ENCODE measurements around the gene CLCN6. TPM values are rescaled to one million over a fixed set of nuclear protein-coding genes. Genes with fewer than 3 reads are reported as not detected.

CLCN6 gene
- total RNA-seq, 1 donor from 2014 or later = 42.9 TPM

DNA sequence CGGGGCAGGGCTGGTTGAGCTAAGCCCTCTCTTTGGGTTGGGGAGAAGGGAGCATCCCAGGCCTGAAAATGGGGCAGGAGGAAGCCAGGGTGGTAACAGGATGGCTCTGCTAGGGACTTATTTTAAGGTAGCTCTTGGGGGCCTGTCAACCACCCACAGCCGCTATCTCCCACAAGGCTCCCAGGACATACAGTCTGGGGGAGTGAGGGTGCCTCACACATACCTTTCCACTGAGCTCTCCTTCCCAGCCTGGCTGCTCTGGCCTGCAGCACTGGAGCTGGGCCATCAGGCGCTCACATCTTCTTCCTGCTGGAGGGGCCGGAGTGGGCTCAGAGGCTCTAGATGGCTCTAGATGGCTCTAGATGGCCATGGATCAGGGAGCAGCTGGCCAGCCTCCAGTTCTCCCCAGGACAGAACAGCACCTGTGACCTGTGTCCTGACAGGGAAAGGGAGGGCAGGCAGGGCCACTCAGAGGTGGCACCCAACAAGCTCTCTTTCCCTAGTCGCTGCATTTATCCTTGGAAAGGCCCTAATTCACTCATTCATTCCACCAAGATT lies 63.7 kb downstream of the CLCN6 start:
- H3K4me3 Mint-ChIP-seq (ENCODE audit: unreplicated experiment) = no peak overlapping the region
- no peak overlapping the region for H3K27ac Mint-ChIP-seq (ENCODE audit: unreplicated experiment)
- no peak for DNase-seq (ENCODE audit: low spot score)
- TF ChIP-seq CTCF (IDR thresholded peaks at IDR 0.05; ENCODE audit: unreplicated experiment) = no peak
- H3K36me3 Mint-ChIP-seq (ENCODE audit: low read depth, unreplicated experiment) = no peaks in the 10 kb centered on the region
- H3K27me3 Mint-ChIP-seq (ENCODE audit: unreplicated experiment) = peaks cover 5% of the 10 kb centered on the region
- no peaks in the 10 kb centered on the region for H3K9me3 Mint-ChIP-seq (ENCODE audit: unreplicated experiment)
- no peaks in the 10 kb centered on the region for H3K4me1 Mint-ChIP-seq (ENCODE audit: unreplicated experiment)

GRCh38 chr1:11872545-11872944 lies 66.6 kb downstream of the CLCN6 start:
- H3K4me1 Mint-ChIP-seq (ENCODE audit: unreplicated experiment) = no peaks in the 10 kb centered on the region
- no peak overlapping the region for H3K27ac Mint-ChIP-seq (ENCODE audit: unreplicated experiment)
- DNase-seq (ENCODE audit: low spot score) = no peak
- no peaks in the 10 kb centered on the region for H3K36me3 Mint-ChIP-seq (ENCODE audit: low read depth, unreplicated experiment)
- H3K9me3 Mint-ChIP-seq (ENCODE audit: unreplicated experiment) = no peaks in the 10 kb centered on the region
- H3K4me3 Mint-ChIP-seq (ENCODE audit: unreplicated experiment) = no peak overlapping the region
- TF ChIP-seq CTCF (IDR thresholded peaks at IDR 0.05; ENCODE audit: unreplicated experiment) = no peak
- H3K27me3 Mint-ChIP-seq (ENCODE audit: unreplicated experiment) = peaks cover 7% of the 10 kb centered on the region

- TF ChIP-seq CTCF (IDR thresholded peaks at IDR 0.05; ENCODE audit: unreplicated experiment) = no peak
- Mint-ChIP-seq H3K36me3 (ENCODE audit: low read depth, unreplicated experiment) (no peaks in the 10 kb centered on the region), H3K27ac (ENCODE audit: unreplicated experiment) (no peak overlapping the region), H3K4me1 (ENCODE audit: unreplicated experiment) (no peaks in the 10 kb centered on the region), H3K27me3 (ENCODE audit: unreplicated experiment) (peaks cover 10% of the 10 kb centered on the region), H3K4me3 (ENCODE audit: unreplicated experiment) (no peak overlapping the region), H3K9me3 (ENCODE audit: unreplicated experiment) (no peaks in the 10 kb centered on the region)
- no peak for DNase-seq (ENCODE audit: low spot score)
These were observed 67.6 kb downstream of the CLCN6 start for GRCh38 chr1:11873395-11874257.

- no peak for DNase-seq (ENCODE audit: low spot score)
- no peaks in the 10 kb centered on the region for H3K9me3 Mint-ChIP-seq (ENCODE audit: unreplicated experiment)
- no peaks in the 10 kb centered on the region for H3K36me3 Mint-ChIP-seq (ENCODE audit: low read depth, unreplicated experiment)
- H3K27me3 Mint-ChIP-seq (ENCODE audit: unreplicated experiment) = peaks cover 10% of the 10 kb centered on the region
- H3K4me1 Mint-ChIP-seq (ENCODE audit: unreplicated experiment) = no peaks in the 10 kb centered on the region
- H3K4me3 Mint-ChIP-seq (ENCODE audit: unreplicated experiment) = no peak overlapping the region
- no peak overlapping the region for H3K27ac Mint-ChIP-seq (ENCODE audit: unreplicated experiment)
- TF ChIP-seq CTCF (IDR thresholded peaks at IDR 0.05; ENCODE audit: unreplicated experiment) = no peak
These were observed 68.2 kb downstream of the CLCN6 start for GRCh38 chr1:11874258-11874562.

- no peak for DNase-seq (ENCODE audit: low spot score)
- no peaks in the 10 kb centered on the region for H3K9me3 Mint-ChIP-seq (ENCODE audit: unreplicated experiment)
- H3K27ac Mint-ChIP-seq (ENCODE audit: unreplicated experiment) = no peak overlapping the region
- H3K4me1 Mint-ChIP-seq (ENCODE audit: unreplicated experiment) = no peaks in the 10 kb centered on the region
- no peaks in the 10 kb centered on the region for H3K36me3 Mint-ChIP-seq (ENCODE audit: low read depth, unreplicated experiment)
- H3K4me3 Mint-ChIP-seq (ENCODE audit: unreplicated experiment) = no peak overlapping the region
- H3K27me3 Mint-ChIP-seq (ENCODE audit: unreplicated experiment) = peaks cover 10% of the 10 kb centered on the region
- TF ChIP-seq CTCF (IDR thresholded peaks at IDR 0.05; ENCODE audit: unreplicated experiment) = no peak
These were observed 68.6 kb downstream of the CLCN6 start for GRCh38 chr1:11874624-11875023.

Measured in endothelial cell (in vitro differentiated cells).